KOPT-K1 (cell line): Measurements from ENCODE around the gene LPGAT1.

Source experiments
- H3K27ac ChIP-seq: fragments of 200-600 bp; sonication (generic); 2 replicates; pipeline ENCODE4 v1.5.1; 2016; ENCODE audit warnings: antibody characterized with exemption, mild to moderate bottlenecking, low read depth, low read length; ENCODE audit not compliant: poor library complexity, severe bottlenecking
- H3K36me3 ChIP-seq: fragments of 200-600 bp; sonication (generic); 2 replicates; pipeline ENCODE4 v1.5.1; 2017; ENCODE audit warnings: antibody characterized with exemption, mild to moderate bottlenecking, low read length, moderate library complexity; ENCODE audit not compliant: insufficient read depth
- H3K9me3 ChIP-seq: fragments of 200-600 bp; sonication (generic); 2 replicates; pipeline ENCODE4 v1.5.1; 2017; ENCODE audit warnings: antibody characterized with exemption, low read length, mild to moderate bottlenecking; ENCODE audit not compliant: insufficient read depth, poor library complexity, severe bottlenecking

Gene LPGAT1

GRCh38 chr1:211811126-211811525, 19.4 kb downstream of the LPGAT1 start:
- Histone ChIP-seq H3K9me3 (peaks cover 18% of the 10 kb centered on the region), H3K36me3 (no peaks in the 10 kb centered on the region)

GRCh38 chr1:211808475-211808874, 22.1 kb downstream of the LPGAT1 start:
- Histone ChIP-seq H3K27ac (no peak overlapping the region), H3K36me3 (0 out of 2 replicates have a peak, but pooled peaks cover 4% of the 10 kb centered on the region), H3K9me3 (peaks cover 27% of the 10 kb centered on the region)

More at GRCh38 chr1:211811126-211811525, 19.4 kb downstream of the LPGAT1 start:
- H3K27ac ChIP-seq: no peak overlapping the region

- Histone ChIP-seq H3K9me3 (peaks cover 46% of the 10 kb centered on the region), H3K36me3 (0 out of 2 replicates have a peak, but pooled peaks cover 4% of the 10 kb centered on the region), H3K27ac (no peak overlapping the region)
These were observed 25.6 kb downstream of the LPGAT1 start for GRCh38 chr1:211804915-211805314.

- Histone ChIP-seq H3K9me3 (peaks cover 27% of the 10 kb centered on the region), H3K36me3 (0 out of 2 replicates have a peak, but pooled peaks cover 4% of the 10 kb centered on the region), H3K27ac (no peak overlapping the region)
These were observed 29.5 kb downstream of the LPGAT1 start for GRCh38 chr1:211800925-211801607.

- Histone ChIP-seq H3K36me3 (no peaks in the 10 kb centered on the region), H3K9me3 (peaks cover 15% of the 10 kb centered on the region), H3K27ac (no peak overlapping the region)
These were observed 32.6 kb downstream of the LPGAT1 start for GRCh38 chr1:211797994-211798393.

- Histone ChIP-seq H3K36me3 (peaks cover 4% of the 10 kb centered on the region), H3K27ac (no peak overlapping the region)
These were observed 38.6 kb downstream of the LPGAT1 start for GRCh38 chr1:211791979-211792378.

GRCh38 chr1:211789641-211790464, 40.7 kb downstream of the LPGAT1 start:
- no peak overlapping the region for H3K27ac ChIP-seq
- H3K9me3 ChIP-seq: no peaks in the 10 kb centered on the region
- H3K36me3 ChIP-seq: peaks cover 4% of the 10 kb centered on the region

More at GRCh38 chr1:211791979-211792378, 38.6 kb downstream of the LPGAT1 start:
- no peaks in the 10 kb centered on the region for H3K9me3 ChIP-seq

GRCh38 chr1:211788626-211789025, 41.9 kb downstream of the LPGAT1 start:
- no peaks in the 10 kb centered on the region for H3K9me3 ChIP-seq
- no peak overlapping the region for H3K27ac ChIP-seq
- H3K36me3 ChIP-seq: peaks cover 4% of the 10 kb centered on the region

GRCh38 chr1:211783897-211784296, 46.7 kb downstream of the LPGAT1 start:
- Histone ChIP-seq H3K9me3 (no peaks in the 10 kb centered on the region), H3K36me3 (no peaks in the 10 kb centered on the region), H3K27ac (no peak overlapping the region)

GRCh38 chr1:211783266-211783665, 47.3 kb downstream of the LPGAT1 start:
- H3K9me3 ChIP-seq: no peaks in the 10 kb centered on the region
- no peak overlapping the region for H3K27ac ChIP-seq
- H3K36me3 ChIP-seq: no peaks in the 10 kb centered on the region

- Histone ChIP-seq H3K27ac (no peak overlapping the region), H3K36me3 (no peaks in the 10 kb centered on the region)
These were observed 49.3 kb downstream of the LPGAT1 start for GRCh38 chr1:211781260-211781659.

GRCh38 chr1:211775170-211775569, 55.4 kb downstream of the LPGAT1 start:
- H3K9me3 ChIP-seq: no peaks in the 10 kb centered on the region
- H3K36me3 ChIP-seq: no peaks in the 10 kb centered on the region
- no peak overlapping the region for H3K27ac ChIP-seq

More at GRCh38 chr1:211781260-211781659, 49.3 kb downstream of the LPGAT1 start:
- no peaks in the 10 kb centered on the region for H3K9me3 ChIP-seq

GRCh38 chr1:211764701-211765100, 65.9 kb downstream of the LPGAT1 start:
- H3K9me3 ChIP-seq: no peaks in the 10 kb centered on the region

GRCh38 chr1:211762206-211762605, 68.4 kb downstream of the LPGAT1 start:
- Histone ChIP-seq H3K9me3 (peaks cover 10% of the 10 kb centered on the region), H3K27ac (no peak overlapping the region), H3K36me3 (no peaks in the 10 kb centered on the region)

More at GRCh38 chr1:211764701-211765100, 65.9 kb downstream of the LPGAT1 start:
- Histone ChIP-seq H3K36me3 (no peaks in the 10 kb centered on the region), H3K27ac (no peak overlapping the region)

- Histone ChIP-seq H3K9me3 (peaks cover 10% of the 10 kb centered on the region), H3K27ac (no peak overlapping the region), H3K36me3 (no peaks in the 10 kb centered on the region)
These were observed 69.2 kb downstream of the LPGAT1 start for GRCh38 chr1:211761400-211761799.
